HCT116 (cell line): ENCODE results near the gene MAST4.

ENCODE experiments used
- EZH2phosphoT487 ChIP-seq: fragments of 200-600 bp; IDR thresholded peaks from 2 replicates; pipeline ENCODE4 v1.6.1; 2018; ENCODE audit warnings: antibody characterized with exemption, borderline replicate concordance
- POLR2A ChIP-seq: IDR thresholded peaks from 2 replicates; pipeline ENCODE4 v1.7.0; 2011; ENCODE audit warnings: borderline replicate concordance; ENCODE audit not compliant: insufficient read depth, insufficient read length; ENCODE audit errors: extremely low read depth
- POLR2AphosphoS5 ChIP-seq: IDR thresholded peaks from 2 replicates; pipeline ENCODE4 v1.6.1; 2011; ENCODE audit warnings: mild to moderate bottlenecking, low read depth, low read length, moderate library complexity
- SIN3A ChIP-seq: IDR thresholded peaks from 2 replicates; pipeline ENCODE4 v1.6.1; 2012; ENCODE audit warnings: low read depth
- TF ChIP-seq, protein P1 (sequence below), 3 experiments: fragments of 200-600 bp in 1 of 3; sonication (generic) in 1 of 3; IDR thresholded peaks in 2 of 3; conservative IDR thresholded peaks in 1 of 3; 2 replicates each; pipeline ENCODE4 v1.5.1; 2012 to 2017; ENCODE audit warnings: low read depth in 2 of 3, low read length in 2 of 3, antibody characterized with exemption in 1 of 3, borderline replicate concordance in 1 of 3, control low read depth in 1 of 3, mild to moderate bottlenecking in 1 of 3, mixed read lengths in 1 of 3, mixed run types in 1 of 3, moderate library complexity in 1 of 3; ENCODE audit not compliant: insufficient read depth in 1 of 3

DNA sequence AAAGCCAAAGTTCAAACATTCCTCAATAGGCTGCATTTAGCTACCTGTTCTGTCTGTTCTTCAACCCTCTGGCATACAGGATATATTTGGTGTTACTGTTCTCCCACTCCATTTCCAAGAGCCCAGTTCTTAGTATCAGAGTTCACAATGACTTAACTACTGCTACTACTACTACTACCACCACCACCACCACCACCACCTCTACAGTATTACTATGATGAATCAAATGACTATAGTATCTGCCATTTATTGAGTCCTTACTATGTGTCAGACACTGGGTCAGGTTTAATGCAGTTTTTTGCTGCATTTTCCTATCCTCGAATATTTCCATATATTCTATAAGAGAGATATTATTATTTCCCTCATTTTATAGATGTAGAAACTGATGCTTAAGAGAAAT is 601.3 kb downstream of the MAST4 start:
- no peak for TF ChIP-seq POLR2A
- no peak for TF ChIP-seq POLR2AphosphoS5
- TF ChIP-seq, protein P1, sequence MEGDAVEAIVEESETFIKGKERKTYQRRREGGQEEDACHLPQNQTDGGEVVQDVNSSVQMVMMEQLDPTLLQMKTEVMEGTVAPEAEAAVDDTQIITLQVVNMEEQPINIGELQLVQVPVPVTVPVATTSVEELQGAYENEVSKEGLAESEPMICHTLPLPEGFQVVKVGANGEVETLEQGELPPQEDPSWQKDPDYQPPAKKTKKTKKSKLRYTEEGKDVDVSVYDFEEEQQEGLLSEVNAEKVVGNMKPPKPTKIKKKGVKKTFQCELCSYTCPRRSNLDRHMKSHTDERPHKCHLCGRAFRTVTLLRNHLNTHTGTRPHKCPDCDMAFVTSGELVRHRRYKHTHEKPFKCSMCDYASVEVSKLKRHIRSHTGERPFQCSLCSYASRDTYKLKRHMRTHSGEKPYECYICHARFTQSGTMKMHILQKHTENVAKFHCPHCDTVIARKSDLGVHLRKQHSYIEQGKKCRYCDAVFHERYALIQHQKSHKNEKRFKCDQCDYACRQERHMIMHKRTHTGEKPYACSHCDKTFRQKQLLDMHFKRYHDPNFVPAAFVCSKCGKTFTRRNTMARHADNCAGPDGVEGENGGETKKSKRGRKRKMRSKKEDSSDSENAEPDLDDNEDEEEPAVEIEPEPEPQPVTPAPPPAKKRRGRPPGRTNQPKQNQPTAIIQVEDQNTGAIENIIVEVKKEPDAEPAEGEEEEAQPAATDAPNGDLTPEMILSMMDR (IDR thresholded peaks at IDR 0.05 in 2 of 3, conservative IDR thresholded peaks at IDR 0.05 in 1 of 3; ENCODE audit: borderline replicate concordance in 1 of 3, insufficient read depth in 1 of 3, low read depth in 2 of 3, low read length in 2 of 3): no peak
- TF ChIP-seq EZH2phosphoT487: no peak
- TF ChIP-seq SIN3A: no peak
